GM19438 (cell line): ENCODE data around the gene ATP6V1G1.
"Not testable (repeated sequence)": the region's sequence is repeated elsewhere in the genome, so short reads cannot be mapped to it uniquely, and the experiment has no call there.

Experiments
- ATAC-seq: cut with Tn5 transposase; IDR thresholded peaks from one replicate; pipeline ENCODE4 v1.9.1; 2021; ENCODE audit warnings: low read depth; ENCODE audit not compliant: unreplicated experiment

The ATP6V1G1 gene

GRCh38 chr9:114576779-114577178 is 10.8 kb upstream of the ATP6V1G1 start:
- not testable (repeated sequence) for ATAC-seq

GRCh38 chr9:114578134-114578533 is 9.4 kb upstream of the ATP6V1G1 start:
- not testable (repeated sequence) for ATAC-seq

GRCh38 chr9:114580609-114581193 is 6.9 kb upstream of the ATP6V1G1 start:
- no peak for ATAC-seq

- no peak for ATAC-seq
These were observed 4.0 kb upstream of the ATP6V1G1 start for GRCh38 chr9:114583371-114584155.

- ATAC-seq = no peak
These were observed 641 bp downstream of the ATP6V1G1 start for GRCh38 chr9:114588210-114588609.

- ATAC-seq = no peak
These were observed 1.3 kb downstream of the ATP6V1G1 start for GRCh38 chr9:114588651-114589526.

GRCh38 chr9:114590328-114590727 is 2.8 kb downstream of the ATP6V1G1 start:
- ATAC-seq = no peak

GRCh38 chr9:114591291-114591787 is 3.8 kb downstream of the ATP6V1G1 start:
- ATAC-seq = no peak

- no peak for ATAC-seq
These were observed 4.3 kb downstream of the ATP6V1G1 start for GRCh38 chr9:114591849-114592248.

GRCh38 chr9:114592356-114592755 is 4.8 kb downstream of the ATP6V1G1 start:
- ATAC-seq = no peak

- no peak for ATAC-seq
These were observed 6.6 kb downstream of the ATP6V1G1 start for GRCh38 chr9:114594136-114594535.

GRCh38 chr9:114600502-114601248 is 13.1 kb downstream of the ATP6V1G1 start:
- not testable (repeated sequence) for ATAC-seq

- not testable (repeated sequence) for ATAC-seq
These were observed 14.2 kb downstream of the ATP6V1G1 start for GRCh38 chr9:114601787-114602186.

GRCh38 chr9:114602620-114603019 is 15.1 kb downstream of the ATP6V1G1 start:
- ATAC-seq = no peak

GRCh38 chr9:114603248-114603647 is 15.7 kb downstream of the ATP6V1G1 start:
- no peak for ATAC-seq

GRCh38 chr9:114604989-114605388 is 17.4 kb downstream of the ATP6V1G1 start:
- no peak for ATAC-seq

GRCh38 chr9:114606068-114606467 is 18.5 kb downstream of the ATP6V1G1 start:
- no peak for ATAC-seq

- ATAC-seq = no peak
These were observed 19.1 kb downstream of the ATP6V1G1 start for GRCh38 chr9:114606597-114607207.

GRCh38 chr9:114607671-114608524 is 20.3 kb downstream of the ATP6V1G1 start:
- peak; percentile 46 for ATAC-seq
